Mucosa of rectum (tissue), 2 donors: ENCODE measurements around the gene TSPAN14.

Experiments
- H3K27ac ChIP-seq, 2 donors: one replicate each; pipeline ENCODE4 v1.7.0; 2013; ENCODE audit warnings: inconsistent platforms in 2 of 2, low read depth in 2 of 2, low read length in 2 of 2
- H3K27me3 ChIP-seq, 2 donors: one replicate each; pipeline ENCODE4 v1.7.0; 2013; ENCODE audit warnings: low read length in 2 of 2; ENCODE audit not compliant: control insufficient read depth in 2 of 2, insufficient read depth in 2 of 2
- H3K36me3 ChIP-seq, 2 donors: one replicate each; pipeline ENCODE4 v1.7.0; 2013; ENCODE audit warnings: low read length in 2 of 2; ENCODE audit not compliant: control insufficient read depth in 2 of 2, insufficient read depth in 2 of 2
- H3K4me1 ChIP-seq, 2 donors: one replicate each; pipeline ENCODE4 v1.7.0; 2013; ENCODE audit warnings: low read length in 2 of 2, mild to moderate bottlenecking in 1 of 2; ENCODE audit not compliant: control insufficient read depth in 2 of 2, insufficient read depth in 2 of 2
- H3K4me3 ChIP-seq, 2 donors: one replicate each; pipeline ENCODE4 v1.7.0; 2013; ENCODE audit warnings: low read length in 2 of 2
- H3K9ac ChIP-seq, 2 donors: one replicate each; pipeline ENCODE4 v1.7.0; 2013; ENCODE audit warnings: low read length in 2 of 2, low read depth in 1 of 2, mild to moderate bottlenecking in 1 of 2
- H3K9me3 ChIP-seq, 2 donors: one replicate each; pipeline ENCODE4 v1.7.0; 2013; ENCODE audit warnings: low read length in 2 of 2; ENCODE audit not compliant: control insufficient read depth in 2 of 2
- donor health status: healthy.
- donor health status: Normal muscosa, but diverticular disease.

Gene TSPAN14

DNA sequence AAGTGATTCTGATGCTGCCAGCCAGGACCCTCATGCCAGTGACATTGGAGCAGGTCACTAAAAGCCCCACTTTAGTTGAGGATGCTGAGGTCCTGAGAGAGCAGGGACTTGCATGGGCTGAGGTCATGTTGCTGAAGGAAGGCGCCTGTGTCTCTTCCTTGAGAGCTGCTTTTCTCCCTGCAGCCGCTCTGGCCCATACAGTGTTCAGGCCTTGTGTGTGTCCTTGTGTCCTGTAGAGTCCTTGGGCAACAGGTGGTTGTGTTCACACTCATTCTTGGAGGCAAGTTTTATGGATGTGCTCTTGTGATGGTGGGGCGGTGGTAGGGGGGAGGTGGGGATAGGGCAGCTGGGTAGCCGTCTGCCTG is 33.3 kb downstream of the TSPAN14 start:
- no peaks in the 10 kb centered on the region for H3K27me3 ChIP-seq
- no peak overlapping the region for H3K4me3 ChIP-seq
- H3K9me3 ChIP-seq: no peaks in the 10 kb centered on the region
- H3K36me3 ChIP-seq: peaks cover 21 to 33% of the 10 kb centered on the region in 2 donors
- H3K9ac ChIP-seq: no peak overlapping the region
- H3K4me1 ChIP-seq: peaks cover 22 to 28% of the 10 kb centered on the region in 2 donors
- H3K27ac ChIP-seq: peak overlapping the region in 1 of 2 donors; percentile 35

DNA sequence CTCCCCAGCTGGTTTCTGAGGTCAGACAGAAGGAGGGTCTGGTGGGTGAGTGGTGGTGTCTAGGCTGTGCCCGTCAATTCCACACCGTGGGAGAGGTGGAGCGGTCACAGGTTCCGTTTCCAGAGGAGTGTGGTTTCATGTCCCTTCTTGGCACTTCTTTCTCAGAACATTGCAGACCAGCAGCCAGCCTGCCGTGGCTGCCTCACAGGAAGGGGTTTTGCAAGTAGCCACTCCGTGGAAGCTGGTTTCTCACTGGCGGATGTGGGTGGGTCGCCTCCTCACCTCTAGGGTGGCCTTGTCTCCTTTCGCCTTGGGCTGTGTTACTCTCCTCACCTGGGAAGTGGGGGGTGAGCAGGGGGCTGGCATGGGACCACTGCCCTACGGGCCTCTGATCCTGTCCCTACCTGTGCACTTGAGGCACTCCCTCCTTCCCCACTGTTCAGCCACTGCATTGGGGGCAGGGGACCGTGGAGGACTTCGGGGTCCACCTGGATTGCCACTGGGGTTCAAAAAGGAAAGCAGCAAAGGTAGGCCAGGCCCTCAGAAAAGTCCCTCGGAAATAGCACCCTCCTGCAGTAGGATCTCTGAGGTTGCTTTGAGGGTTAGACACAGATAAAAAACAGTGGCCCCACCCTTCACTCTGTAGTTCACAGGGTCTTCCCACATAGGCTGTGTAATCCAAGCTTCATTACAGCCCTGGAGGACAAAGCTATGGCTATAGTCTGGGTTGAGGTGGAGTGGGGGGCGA is 33.9 kb downstream of the TSPAN14 start:
- Histone ChIP-seq H3K27ac (peak overlapping the region in 1 of 2 donors; percentile 35), H3K9me3 (no peaks in the 10 kb centered on the region), H3K36me3 (peaks cover 21 to 33% of the 10 kb centered on the region in 2 donors), H3K4me1 (peaks cover 22 to 28% of the 10 kb centered on the region in 2 donors), H3K9ac (no peak overlapping the region), H3K4me3 (no peak overlapping the region), H3K27me3 (no peaks in the 10 kb centered on the region)

GRCh38 chr10:80488539-80489066 is 34.5 kb downstream of the TSPAN14 start:
- peak overlapping the region in 1 of 2 donors; percentile 35 for H3K27ac ChIP-seq

DNA sequence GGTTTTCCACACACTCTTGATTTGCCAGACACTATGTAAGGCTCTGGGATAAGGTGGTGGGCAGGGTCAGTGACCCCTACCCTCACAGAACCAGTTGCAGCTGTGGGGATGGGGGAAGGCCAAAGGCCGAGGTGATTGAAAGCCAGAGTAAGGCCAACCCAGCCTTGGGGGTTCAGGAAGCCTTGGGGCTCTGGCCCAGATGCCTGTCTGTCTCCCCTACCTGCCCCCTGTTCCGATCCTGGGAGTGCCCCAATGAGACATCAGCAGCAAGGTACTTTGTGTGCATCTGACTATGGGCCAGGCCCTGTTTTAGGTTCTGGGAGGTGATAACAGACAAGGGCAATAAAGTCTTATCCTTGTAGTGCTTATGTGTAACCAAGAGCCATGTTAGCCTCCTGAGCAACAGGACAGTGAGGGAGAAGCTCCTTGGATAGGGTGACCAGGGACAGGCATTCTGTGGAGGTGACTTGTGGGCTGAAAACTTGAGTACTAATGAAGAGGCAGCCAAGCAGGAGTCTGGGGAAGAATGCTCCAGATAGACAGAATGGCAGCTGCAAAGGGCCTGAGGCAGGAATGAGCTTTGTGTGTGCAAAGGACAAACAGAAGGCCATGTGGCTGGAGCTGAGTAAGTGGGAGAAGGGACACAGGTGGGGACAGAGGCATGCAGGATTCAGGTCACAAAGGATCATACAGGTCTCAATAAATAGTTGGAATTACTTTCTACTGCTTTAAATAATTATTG is 35.4 kb downstream of the TSPAN14 start:
- Histone ChIP-seq H3K36me3 (peaks cover 21 to 36% of the 10 kb centered on the region in 2 donors), H3K4me3 (no peak overlapping the region), H3K27me3 (no peaks in the 10 kb centered on the region), H3K9ac (no peak overlapping the region), H3K4me1 (peaks cover 28 to 30% of the 10 kb centered on the region in 2 donors), H3K27ac (no peak overlapping the region), H3K9me3 (no peaks in the 10 kb centered on the region)

More at GRCh38 chr10:80488539-80489066, 34.5 kb downstream of the TSPAN14 start:
- H3K4me1 ChIP-seq: peaks cover 28% of the 10 kb centered on the region in 2 donors
- peaks cover 21 to 33% of the 10 kb centered on the region in 2 donors for H3K36me3 ChIP-seq
- H3K27me3 ChIP-seq: no peaks in the 10 kb centered on the region
- H3K9me3 ChIP-seq: no peaks in the 10 kb centered on the region
- no peak overlapping the region for H3K9ac ChIP-seq
- H3K4me3 ChIP-seq: no peak overlapping the region

DNA sequence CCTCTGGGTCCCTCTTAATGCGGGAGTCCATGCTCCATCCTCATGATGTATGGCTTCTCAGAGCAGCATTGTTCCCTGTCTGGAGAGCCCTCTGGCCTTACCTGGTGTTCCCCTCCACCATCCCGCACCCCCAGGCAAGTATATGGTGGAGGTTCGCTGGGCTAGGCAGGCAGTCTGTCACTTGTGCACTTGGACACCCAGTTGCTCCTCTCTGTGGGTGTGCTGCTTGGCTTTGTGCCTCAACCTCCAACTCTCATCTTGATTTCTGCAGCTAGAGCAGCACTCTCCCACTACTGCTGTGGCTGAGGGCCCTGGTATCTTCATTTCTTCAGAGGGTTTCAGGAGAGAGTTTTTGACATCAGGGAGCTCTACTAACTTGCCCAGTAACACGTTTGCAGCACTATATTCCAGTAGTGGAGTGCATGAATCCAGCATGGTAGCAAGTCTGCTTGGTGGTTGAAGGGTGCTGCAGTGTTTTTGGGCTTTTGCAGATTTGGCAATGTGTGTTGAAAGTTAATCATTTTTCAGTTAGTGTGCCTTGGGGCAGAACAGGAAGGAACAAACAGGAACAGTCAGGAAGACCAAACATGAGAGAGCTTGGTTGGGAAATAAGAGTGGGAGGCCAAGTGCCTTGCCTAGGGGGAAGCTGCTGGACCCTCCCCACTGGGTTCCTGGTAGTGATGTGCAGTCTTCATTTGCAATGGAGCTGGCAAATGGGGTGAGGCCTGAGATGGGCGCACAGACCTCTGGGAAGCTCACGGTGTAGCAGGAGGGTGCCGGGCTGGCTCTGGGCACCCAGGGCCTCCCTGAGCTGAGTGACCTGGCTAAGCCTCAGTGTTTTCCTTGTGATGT is 37.4 kb downstream of the TSPAN14 start:
- Histone ChIP-seq H3K4me3 (no peak overlapping the region), H3K9me3 (no peaks in the 10 kb centered on the region), H3K36me3 (peaks cover 21 to 43% of the 10 kb centered on the region in 2 donors), H3K9ac (no peak overlapping the region), H3K4me1 (peaks cover 14 to 20% of the 10 kb centered on the region in 2 donors), H3K27me3 (no peaks in the 10 kb centered on the region), H3K27ac (peak overlapping the region; percentile 17 to 38)

DNA sequence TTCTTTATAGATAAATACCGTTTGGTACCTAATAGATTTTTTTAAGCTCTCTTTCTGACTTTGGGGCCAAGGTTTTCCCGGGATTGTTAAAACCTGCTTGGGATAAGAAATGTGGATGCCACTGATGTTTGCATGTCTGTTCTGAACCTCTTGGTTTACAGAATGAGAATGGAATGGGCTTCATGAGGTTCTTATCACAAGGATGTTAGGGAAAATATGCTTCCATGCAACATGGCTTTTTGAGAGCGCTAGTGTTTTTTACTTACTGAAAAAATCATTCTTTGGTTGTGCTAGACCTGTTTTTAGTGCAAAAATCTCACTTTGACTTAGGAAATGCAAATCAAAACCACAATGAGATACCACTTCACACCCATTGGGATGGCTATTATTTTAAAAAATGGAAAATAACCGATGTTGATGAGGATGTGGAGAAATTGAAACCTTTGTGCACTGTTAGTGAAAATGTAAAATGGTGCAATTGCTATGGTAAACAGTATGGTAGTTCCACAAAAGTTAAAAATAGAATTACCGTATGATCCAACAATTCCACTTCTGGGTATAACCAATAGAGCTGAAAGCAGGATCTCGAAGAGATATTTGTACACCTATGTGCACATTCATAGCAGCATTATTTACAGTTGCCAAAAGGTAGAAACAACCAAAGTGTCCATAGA is 38.9 kb downstream of the TSPAN14 start:
- no peak overlapping the region for H3K4me3 ChIP-seq
- no peaks in the 10 kb centered on the region for H3K27me3 ChIP-seq
- H3K4me1 ChIP-seq: peaks cover 18 to 20% of the 10 kb centered on the region in 2 donors
- peaks cover 21 to 43% of the 10 kb centered on the region in 2 donors for H3K36me3 ChIP-seq
- no peak overlapping the region for H3K9ac ChIP-seq
- H3K9me3 ChIP-seq: no peaks in the 10 kb centered on the region
- H3K27ac ChIP-seq: no peak overlapping the region

GRCh38 chr10:80493522-80494051 is 39.5 kb downstream of the TSPAN14 start:
- no peaks in the 10 kb centered on the region for H3K27me3 ChIP-seq
- peaks cover 21 to 43% of the 10 kb centered on the region in 2 donors for H3K36me3 ChIP-seq
- H3K9ac ChIP-seq: no peak overlapping the region
- H3K27ac ChIP-seq: no peak overlapping the region
- no peaks in the 10 kb centered on the region for H3K9me3 ChIP-seq
- peaks cover 24 to 26% of the 10 kb centered on the region in 2 donors for H3K4me1 ChIP-seq
- H3K4me3 ChIP-seq: no peak overlapping the region

GRCh38 chr10:80496555-80497172 is 42.6 kb downstream of the TSPAN14 start:
- peak overlapping the region in 1 of 2 donors; percentile 3 for H3K27ac ChIP-seq
- no peaks in the 10 kb centered on the region for H3K9me3 ChIP-seq
- no peak overlapping the region for H3K9ac ChIP-seq
- H3K36me3 ChIP-seq: peaks cover 2 to 15% of the 10 kb centered on the region in 2 donors
- H3K4me3 ChIP-seq: no peak overlapping the region
- H3K4me1 ChIP-seq: peaks cover 36 to 38% of the 10 kb centered on the region in 2 donors
- no peaks in the 10 kb centered on the region for H3K27me3 ChIP-seq
